ENCODE measurements around the gene FGF8. TPM values are rescaled to one million over a fixed set of nuclear protein-coding genes. Genes with fewer than 3 reads are reported as not detected.

FGF8 gene
- polyA plus RNA-seq, 3 donors: not detected

- no peak for TF ChIP-seq CTCF (IDR thresholded peaks at IDR 0.05)
- Histone ChIP-seq H3K4me1 (ENCODE audit: control insufficient read depth in 1 of 2, insufficient read depth in 2 of 2, low read length in 2 of 2) (peaks cover 18 to 27% of the 10 kb centered on the region in 2 donors), H3K9ac (ENCODE audit: insufficient read depth, low read length, poor library complexity, severe bottlenecking) (no peak overlapping the region), H3K27me3 (ENCODE audit: control insufficient read depth in 2 of 2, insufficient read depth in 2 of 2, low read length in 2 of 2) (no peaks in the 10 kb centered on the region), H3K27ac (ENCODE audit: low read depth in 1 of 2, low read length in 2 of 2) (no peak overlapping the region), H3K36me3 (replicated peaks in 1 of 2; ENCODE audit: control insufficient read depth in 1 of 2, insufficient read depth in 2 of 2, low read length in 2 of 2) (peaks cover 60 to 69% of the 10 kb centered on the region in 2 donors), H3K9me3 (replicated peaks in 1 of 2; ENCODE audit: control insufficient read depth in 1 of 2, insufficient read depth in 1 of 2, low read length in 2 of 2) (no peaks in the 10 kb centered on the region), H3K79me2 (ENCODE audit: insufficient read depth, low read length) (no peaks in the 10 kb centered on the region), H2AFZ (ENCODE audit: insufficient read depth, low read depth, low read length, poor library complexity, severe bottlenecking) (no peak overlapping the region), H4K20me1 (ENCODE audit: insufficient read depth, low read length) (peaks cover 63% of the 10 kb centered on the region), H3K4me3 (replicated peaks in 1 of 3; ENCODE audit: low read depth in 2 of 3, low read length in 3 of 3) (no peak overlapping the region), H3K4me2 (replicated peaks; ENCODE audit: extremely low read depth, low read length, poor library complexity, severe bottlenecking) (no peak overlapping the region)
- intact Hi-C loops (cut with micrococcal nuclease): no loop called here
- Mint-ChIP-seq H3K27ac (no peak overlapping the region), H3K4me1 (peaks cover 27% of the 10 kb centered on the region), H3K36me3 (peaks cover 46 to 62% of the 10 kb centered on the region in 2 donors), H3K27me3 (ENCODE audit: low read depth in 3 of 3) (peaks cover 0 to 2% (median 0%) of the 10 kb centered on the region in 3 donors), H3K4me3 (no peak overlapping the region), H3K9me3 (no peaks in the 10 kb centered on the region)
- DNase-seq: no peak
- 100% methylated on average over 2 of the region's 2 CpGs for WGBS (ENCODE audit: insufficient coverage)
These were observed 9.9 kb upstream of the FGF8 start for GRCh38 chr10:101785801-101786200.

- H3K36me3 Mint-ChIP-seq: peaks cover 38 to 52% of the 10 kb centered on the region in 2 donors
- H3K27me3 Mint-ChIP-seq (ENCODE audit: low read depth in 3 of 3): peaks cover under 1 to 11% (median 4%) of the 10 kb centered on the region in 3 donors
- no peak overlapping the region for H3K4me3 ChIP-seq (replicated peaks in 1 of 3; ENCODE audit: low read depth in 2 of 3, low read length in 3 of 3)
- intact Hi-C loops (cut with micrococcal nuclease): loop anchor here (5.0 kb wide), 3 partner anchors 182 to 572 kb away; partner anchors contain the start of gene HPS6 (in 1 of the 2)
- 83% methylated on average over 1 of the region's 2 CpGs for WGBS (ENCODE audit: insufficient coverage)
- no peak overlapping the region for H3K4me3 Mint-ChIP-seq
- H3K27ac ChIP-seq (ENCODE audit: low read depth in 1 of 2, low read length in 2 of 2): peak overlapping the region in 1 of 2 donors; percentile 30
- no peak for DNase-seq
- H3K4me1 ChIP-seq (ENCODE audit: control insufficient read depth in 1 of 2, insufficient read depth in 2 of 2, low read length in 2 of 2): peaks cover 24 to 39% of the 10 kb centered on the region in 2 donors
- H3K79me2 ChIP-seq (ENCODE audit: insufficient read depth, low read length): no peaks in the 10 kb centered on the region
- peaks cover 0 to under 1% (median 0%) of the 10 kb centered on the region in 7 donors for H3K9me3 Mint-ChIP-seq
- H3K27me3 ChIP-seq (ENCODE audit: control insufficient read depth in 2 of 2, insufficient read depth in 2 of 2, low read length in 2 of 2): peaks cover 0 to 2% of the 10 kb centered on the region in 2 donors
- no peaks in the 10 kb centered on the region for H3K9me3 ChIP-seq (replicated peaks in 1 of 2; ENCODE audit: control insufficient read depth in 1 of 2, insufficient read depth in 1 of 2, low read length in 2 of 2)
- peak overlapping the region in 1 of 7 donors; percentile 21 for H3K27ac Mint-ChIP-seq
- no peak for TF ChIP-seq CTCF (IDR thresholded peaks at IDR 0.05)
- peaks cover 67% of the 10 kb centered on the region for H4K20me1 ChIP-seq (ENCODE audit: insufficient read depth, low read length)
- H3K9ac ChIP-seq (ENCODE audit: insufficient read depth, low read length, poor library complexity, severe bottlenecking): no peak overlapping the region
- H3K36me3 ChIP-seq (replicated peaks in 1 of 2; ENCODE audit: control insufficient read depth in 1 of 2, insufficient read depth in 2 of 2, low read length in 2 of 2): peaks cover 48 to 56% of the 10 kb centered on the region in 2 donors
- H2AFZ ChIP-seq (ENCODE audit: insufficient read depth, low read depth, low read length, poor library complexity, severe bottlenecking): no peak overlapping the region
- H3K4me1 Mint-ChIP-seq: peaks cover 36% of the 10 kb centered on the region
- H3K4me2 ChIP-seq (replicated peaks; ENCODE audit: extremely low read depth, low read length, poor library complexity, severe bottlenecking): no peak overlapping the region
These were observed 8.6 kb upstream of the FGF8 start for GRCh38 chr10:101784558-101784957.
